GM23338 (cell line): ENCODE measurements around the gene NOS2. TPM values are rescaled to one million over a fixed set of nuclear protein-coding genes. Genes with fewer than 3 reads are reported as not detected.

Experiments used
- ATAC-seq: fragments of 200-7000 bp; cut with Tn5 transposase; 3 replicates; pipeline ENCODE4 v1.9.1; 2020
- DNase-seq: peaks from one replicate; pipeline ENCODE4 v3.0.0-alpha.2; 2015; ENCODE audit warnings: low spot score
- H2AFZ ChIP-seq: fragments of 200-600 bp; sonication (generic); 2 replicates; pipeline ENCODE4 v1.8.0; 2016; ENCODE audit warnings: antibody characterized with exemption, mild to moderate bottlenecking, moderate library complexity
- H3F3A ChIP-seq: fragments of 200-600 bp; sonication (generic); replicated peaks from 2 replicates; pipeline ENCODE4 v1.8.0; 2017; ENCODE audit warnings: antibody characterized with exemption, mixed run types, low read depth
- H3K27ac ChIP-seq: fragments of 200-600 bp; sonication (generic); 2 replicates; pipeline ENCODE4 v1.6.1; 2016; ENCODE audit warnings: low read depth
- H3K27me3 ChIP-seq: fragments of 200-600 bp; sonication (generic); 2 replicates; pipeline ENCODE4 v1.8.0; 2016; ENCODE audit warnings: mild to moderate bottlenecking, mixed run types, moderate library complexity; ENCODE audit not compliant: insufficient read depth
- H3K36me3 ChIP-seq: fragments of 200-600 bp; sonication (generic); 2 replicates; pipeline ENCODE4 v1.8.0; 2016; ENCODE audit warnings: mild to moderate bottlenecking; ENCODE audit not compliant: insufficient read depth
- H3K4me1 ChIP-seq: fragments of 200-600 bp; sonication (generic); 2 replicates; pipeline ENCODE4 v1.8.0; 2016; ENCODE audit warnings: mild to moderate bottlenecking, moderate library complexity; ENCODE audit not compliant: insufficient read depth
- H3K4me2 ChIP-seq: fragments of 200-600 bp; sonication (generic); 2 replicates; pipeline ENCODE4 v1.7.1; 2017; ENCODE audit warnings: mixed run types
- H3K4me3 ChIP-seq: fragments of 200-600 bp; sonication (generic); 2 replicates; pipeline ENCODE4 v1.6.1; 2016; ENCODE audit warnings: mixed run types
- H3K79me2 ChIP-seq: fragments of 200-600 bp; sonication (generic); replicated peaks from 2 replicates; pipeline ENCODE4 v1.8.0; 2017; ENCODE audit warnings: mild to moderate bottlenecking; ENCODE audit not compliant: insufficient read depth
- H3K9me2 ChIP-seq: fragments of 200-600 bp; sonication (generic); 2 replicates; pipeline ENCODE4 v1.8.0; 2017; ENCODE audit not compliant: insufficient read depth
- H4K20me1 ChIP-seq: fragments of 200-600 bp; sonication (generic); replicated peaks from 2 replicates; pipeline ENCODE4 v1.8.0; 2017; ENCODE audit warnings: mild to moderate bottlenecking; ENCODE audit not compliant: insufficient read depth
- H3K27ac Mint-ChIP-seq: 2 replicates; pipeline ENCODE4 v1.8.0; 2020; ENCODE audit warnings: inconsistent platforms, mild to moderate bottlenecking, moderate library complexity, mixed read lengths
- H3K27me3 Mint-ChIP-seq: 3 replicates; pipeline ENCODE4 v1.8.0; 2022; ENCODE audit warnings: low read depth, mild to moderate bottlenecking, moderate library complexity, mixed read lengths, inconsistent platforms; ENCODE audit not compliant: insufficient read depth, poor library complexity
- H3K36me3 Mint-ChIP-seq: 3 replicates; pipeline ENCODE4 v1.8.0; 2021; ENCODE audit warnings: low read depth, mild to moderate bottlenecking, inconsistent platforms, moderate library complexity, mixed read lengths
- H3K4me1 Mint-ChIP-seq: 3 replicates; pipeline ENCODE4 v1.8.0; 2020; ENCODE audit warnings: mild to moderate bottlenecking, inconsistent platforms, mixed read lengths
- H3K4me3 Mint-ChIP-seq: 3 replicates; pipeline ENCODE4 v1.8.0; 2021; ENCODE audit warnings: moderate library complexity, mild to moderate bottlenecking, inconsistent platforms, mixed read lengths
- H3K9me3 Mint-ChIP-seq: 3 replicates; pipeline ENCODE4 v1.8.0; 2020; ENCODE audit warnings: moderate library complexity, mild to moderate bottlenecking, inconsistent platforms, mixed read lengths
- CREB1 ChIP-seq: fragments of 250-450 bp; sonication (Bioruptor Pico); IDR thresholded peaks from 2 replicates; pipeline ENCODE4 v1.5.0; 2020; ENCODE audit warnings: low read depth, mild to moderate bottlenecking, moderate library complexity
- CTCF ChIP-seq, 2 experiments: fragments of 200-600 bp in 1 of 2; sonication (generic) in 1 of 2; conservative IDR thresholded peaks; 2 replicates each; pipeline versions ENCODE4 v1.5.1 to v1.6.1; 2016 to 2017; ENCODE audit warnings: antibody characterized with exemption in 2 of 2, low read depth in 2 of 2, mild to moderate bottlenecking in 2 of 2, moderate library complexity in 1 of 2
- ETS1 ChIP-seq: IDR thresholded peaks from 2 replicates; pipeline ENCODE4 v1.6.1; 2016; ENCODE audit warnings: antibody characterized with exemption
- EZH2 ChIP-seq: fragments of 200-600 bp; sonication (generic); IDR thresholded peaks from one replicate; pipeline ENCODE4 v1.8.0; 2017; ENCODE audit warnings: antibody characterized with exemption, mild to moderate bottlenecking, low read depth; ENCODE audit not compliant: unreplicated experiment
- EZH2phosphoT487 ChIP-seq: fragments of 200-600 bp; sonication (generic); IDR thresholded peaks from one replicate; pipeline ENCODE4 v1.8.1; 2018; ENCODE audit warnings: antibody characterized with exemption; ENCODE audit not compliant: unreplicated experiment
- JUNB ChIP-seq: IDR thresholded peaks from one replicate; pipeline ENCODE4 v1.6.1; 2016; ENCODE audit warnings: antibody characterized with exemption; ENCODE audit not compliant: unreplicated experiment
- NANOG ChIP-seq: IDR thresholded peaks from 2 replicates; pipeline ENCODE4 v1.6.1; 2016; ENCODE audit warnings: antibody characterized with exemption, borderline replicate concordance
- POLR2AphosphoS5 ChIP-seq: IDR thresholded peaks from 2 replicates; pipeline ENCODE4 v1.6.1; 2016; ENCODE audit warnings: antibody characterized with exemption, low read depth
- REST ChIP-seq: IDR thresholded peaks from one replicate; pipeline ENCODE4 v1.6.1; 2018; ENCODE audit warnings: antibody characterized with exemption; ENCODE audit not compliant: unreplicated experiment
- STAT1 ChIP-seq: IDR thresholded peaks from one replicate; pipeline ENCODE4 v1.6.1; 2016; ENCODE audit warnings: antibody characterized with exemption; ENCODE audit not compliant: unreplicated experiment
- ZNF114 ChIP-seq: fragments of 250-450 bp; sonication (Bioruptor Pico); IDR thresholded peaks from 2 replicates; pipeline ENCODE4 v1.5.0; 2020; ENCODE audit warnings: mild to moderate bottlenecking, moderate library complexity
- ZNF331 ChIP-seq: fragments of 250-450 bp; sonication (Bioruptor Pico); IDR thresholded peaks from 2 replicates; pipeline ENCODE4 v1.5.0; 2020; ENCODE audit warnings: low read depth, mild to moderate bottlenecking, moderate library complexity
- ZNF462 ChIP-seq: fragments of 250-450 bp; sonication (Bioruptor Pico); IDR thresholded peaks from 2 replicates; pipeline ENCODE4 v1.5.0; 2020; ENCODE audit warnings: mild to moderate bottlenecking, moderate library complexity
- polyA plus RNA-seq: library from polyadenylated mRNA; unstranded; fragments of >200 nt; fragmentation: Nextera tagmentation; extraction: Ambion mirVana; gene quantifications from 2 replicates; pipeline ENCODE4 v1.2.1, GENCODE V29; 2016
- total RNA-seq: library from RNA; depleted of rRNA; stranded (reverse); fragments of >200 nt; shearing (Covaris generic); gene quantifications from 2 replicates; pipeline ENCODE4 v1.2.3, GENCODE V29; 2014

The NOS2 gene
- total and polyA plus RNA-seq, 2 experiments from 2014 or later: 0.44 to 2.7 TPM

GRCh38 chr17:27741361-27741861 is 58.9 kb downstream of the NOS2 start:
- H3K4me3 Mint-ChIP-seq: no peak overlapping the region

More at GRCh38 chr17:27741361-27741861, 58.9 kb downstream of the NOS2 start:
- no peaks in the 10 kb centered on the region for H3K36me3 ChIP-seq
- no peaks in the 10 kb centered on the region for H3F3A ChIP-seq
- TF ChIP-seq EZH2 (no peak), EZH2phosphoT487 (no peak), STAT1 (no peak), JUNB (no peak), ZNF331 (CRISPR knock-in tag) (no peak), CTCF (conservative IDR thresholded peaks at IDR 0.05; ENCODE audit: low read depth in 2 of 2) (no peak), POLR2AphosphoS5 (no peak), ETS1 (no peak), ZNF462 (CRISPR knock-in tag) (no peak), CREB1 (no peak), NANOG (no peak), ZNF114 (CRISPR knock-in tag) (no peak), REST (no peak)
- H3K36me3 Mint-ChIP-seq: no peaks in the 10 kb centered on the region
- no peaks in the 10 kb centered on the region; the same call in 2 of the 3 replicates for H3K4me1 Mint-ChIP-seq
- no peak overlapping the region for H3K27ac Mint-ChIP-seq
- no peaks in the 10 kb centered on the region for H3K27me3 ChIP-seq
- H3K4me1 ChIP-seq: no peaks in the 10 kb centered on the region
- no peak overlapping the region for H3K27ac ChIP-seq
- H3K79me2 ChIP-seq: no peaks in the 10 kb centered on the region
- peaks cover 5% of the 10 kb centered on the region for H3K27me3 Mint-ChIP-seq
- H3K9me2 ChIP-seq: no peaks in the 10 kb centered on the region
- no peak overlapping the region for H3K4me3 ChIP-seq
- H2AFZ ChIP-seq: no peak overlapping the region
- no peaks in the 10 kb centered on the region; the same call in 2 of the 3 replicates for H3K9me3 Mint-ChIP-seq
- H4K20me1 ChIP-seq: no peaks in the 10 kb centered on the region
- ATAC-seq (no peak), DNase-seq (no peak)
- no peak overlapping the region for H3K4me2 ChIP-seq
